Measurements from ENCODE around the gene CEACAM19. TPM values are rescaled to one million over a fixed set of nuclear protein-coding genes. Genes with fewer than 3 reads are reported as not detected.

CEACAM19 gene
- total RNA-seq, 1 experiment from 2014 or later, result 8.0 TPM

DNA sequence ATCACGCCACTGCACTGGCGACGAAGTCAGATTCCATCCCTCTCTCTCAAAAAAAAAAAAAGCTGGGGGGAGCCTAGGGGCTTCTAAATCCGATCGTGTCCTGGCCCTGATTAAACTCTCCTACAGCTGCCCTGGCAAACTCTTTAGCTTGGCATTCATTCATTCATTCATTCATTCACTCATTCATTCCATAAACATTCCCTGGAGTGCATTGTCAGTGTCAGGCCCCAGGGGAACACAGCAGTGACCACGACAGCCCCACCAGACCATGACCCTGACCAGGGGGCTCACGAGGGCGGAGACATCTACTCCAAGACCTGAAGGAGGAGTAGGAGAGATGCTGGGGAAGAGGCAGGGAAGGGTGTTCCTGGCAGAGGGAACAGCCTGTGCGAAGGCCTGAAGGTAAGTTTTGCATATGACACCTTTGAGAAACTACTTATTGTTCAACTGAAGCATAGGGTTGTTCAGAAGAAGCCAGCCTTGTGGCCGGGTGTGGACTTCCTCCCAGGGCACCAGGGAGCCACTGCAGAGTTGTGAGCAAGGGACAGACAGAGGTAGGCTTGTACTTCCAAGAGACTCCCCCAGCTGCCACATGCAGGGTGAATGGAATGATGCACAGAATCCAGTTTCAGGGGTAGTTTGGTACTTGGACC is 52.1 kb downstream of the CEACAM19 start:
- intact Hi-C loops (cut with micrococcal nuclease; ENCODE audit: unreplicated experiment), result loop anchor here (1.0 kb wide), 1 partner anchor 69 kb away; no protein-coding TSS in a partner anchor
- TF ChIP-seq, protein P1, sequence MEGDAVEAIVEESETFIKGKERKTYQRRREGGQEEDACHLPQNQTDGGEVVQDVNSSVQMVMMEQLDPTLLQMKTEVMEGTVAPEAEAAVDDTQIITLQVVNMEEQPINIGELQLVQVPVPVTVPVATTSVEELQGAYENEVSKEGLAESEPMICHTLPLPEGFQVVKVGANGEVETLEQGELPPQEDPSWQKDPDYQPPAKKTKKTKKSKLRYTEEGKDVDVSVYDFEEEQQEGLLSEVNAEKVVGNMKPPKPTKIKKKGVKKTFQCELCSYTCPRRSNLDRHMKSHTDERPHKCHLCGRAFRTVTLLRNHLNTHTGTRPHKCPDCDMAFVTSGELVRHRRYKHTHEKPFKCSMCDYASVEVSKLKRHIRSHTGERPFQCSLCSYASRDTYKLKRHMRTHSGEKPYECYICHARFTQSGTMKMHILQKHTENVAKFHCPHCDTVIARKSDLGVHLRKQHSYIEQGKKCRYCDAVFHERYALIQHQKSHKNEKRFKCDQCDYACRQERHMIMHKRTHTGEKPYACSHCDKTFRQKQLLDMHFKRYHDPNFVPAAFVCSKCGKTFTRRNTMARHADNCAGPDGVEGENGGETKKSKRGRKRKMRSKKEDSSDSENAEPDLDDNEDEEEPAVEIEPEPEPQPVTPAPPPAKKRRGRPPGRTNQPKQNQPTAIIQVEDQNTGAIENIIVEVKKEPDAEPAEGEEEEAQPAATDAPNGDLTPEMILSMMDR (conservative IDR thresholded peaks at IDR 0.05), result no peak
- no peak for TF ChIP-seq EZH2 (IDR thresholded peaks at IDR 0.05; ENCODE audit: low read depth)

DNA sequence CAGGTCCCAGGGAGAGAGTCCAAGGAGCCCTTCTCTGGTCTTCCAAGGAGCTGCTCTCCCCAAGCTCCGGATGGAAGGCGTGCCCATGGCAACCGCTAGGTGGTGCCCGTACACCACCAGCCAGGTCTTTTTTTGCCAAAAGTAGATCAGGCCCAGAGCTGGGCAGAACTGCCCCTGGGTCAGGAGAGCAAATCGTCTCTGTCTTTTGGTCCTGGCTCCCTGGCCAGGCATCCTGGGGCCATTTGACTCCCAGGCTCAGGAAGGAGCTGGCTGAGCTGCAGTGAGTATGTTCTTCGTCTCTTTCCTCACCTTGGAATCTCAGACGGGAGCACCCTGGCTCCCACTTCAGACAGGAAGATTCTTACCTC is 52.7 kb downstream of the CEACAM19 start:
- intact Hi-C loops (cut with micrococcal nuclease; ENCODE audit: unreplicated experiment), result loop anchor here (1.0 to 2.0 kb wide), 7 partner anchors 15 to 121 kb away; no protein-coding TSS in a partner anchor
- H3K4me1 ChIP-seq (replicated peaks; ENCODE audit: insufficient read depth), result peaks cover 66% of the 10 kb centered on the region
- peak overlapping the region; percentile 62 for H3K27ac ChIP-seq
- peak overlapping the region; percentile 47 for H3K4me2 ChIP-seq
- POLR2A ChIA-PET (ENCODE audit: unreplicated experiment), result interaction anchor here (0.6 to 1.0 kb wide), 2 partner anchors 147 to 725 kb away, joined by 3 to 8 read pairs; no protein-coding TSS in a partner anchor
- no peak for TF ChIP-seq EZH2 (IDR thresholded peaks at IDR 0.05; ENCODE audit: low read depth)
- TF ChIP-seq, protein P1 (conservative IDR thresholded peaks at IDR 0.05), result peak; percentile 98
- H3K27me3 ChIP-seq (ENCODE audit: insufficient read depth, low read depth), result no peaks in the 10 kb centered on the region
- H3K36me3 ChIP-seq (ENCODE audit: low read depth), result no peaks in the 10 kb centered on the region
- DNase-seq, result peak; percentile 74 to 88
- peaks cover 36% of the 10 kb centered on the region for H3F3A ChIP-seq (ENCODE audit: insufficient read depth, low read depth)
- no peaks in the 10 kb centered on the region for H4K20me1 ChIP-seq (ENCODE audit: insufficient read depth)
- no peaks in the 10 kb centered on the region for H3K9me3 ChIP-seq (ENCODE audit: insufficient read depth, low read depth)
- CTCF ChIA-PET, result interaction anchor here (0.6 to 2.8 kb wide), 21 partner anchors 9 to 154 kb away, joined by 3 to 55 read pairs (median 4); partner anchors contain the start of gene NECTIN2
- no TSS peak for BruUV-seq (replicated peaks)
- no peaks in the 10 kb centered on the region for H3K79me2 ChIP-seq (ENCODE audit: low read depth)
- no peak overlapping the region for H3K4me3 ChIP-seq
- no peak overlapping the region for H2AFZ ChIP-seq
- H3K9me2 ChIP-seq (ENCODE audit: insufficient read depth), result no peaks in the 10 kb centered on the region

More for the DNA sequence above, 52.1 kb downstream of the CEACAM19 start:
- Histone ChIP-seq H3K79me2 (ENCODE audit: low read depth) (no peaks in the 10 kb centered on the region), H3F3A (ENCODE audit: insufficient read depth, low read depth) (peaks cover 38% of the 10 kb centered on the region), H3K9me2 (ENCODE audit: insufficient read depth) (no peaks in the 10 kb centered on the region), H3K27ac (peak overlapping the region; percentile 7; the same call in 1 of the 2 replicates), H3K4me2 (no peak overlapping the region; the same call in 1 of the 2 replicates), H4K20me1 (ENCODE audit: insufficient read depth) (no peaks in the 10 kb centered on the region), H2AFZ (no peak overlapping the region), H3K4me3 (no peak overlapping the region), H3K9me3 (ENCODE audit: insufficient read depth, low read depth) (no peaks in the 10 kb centered on the region), H3K4me1 (replicated peaks; ENCODE audit: insufficient read depth) (peaks cover 71% of the 10 kb centered on the region), H3K36me3 (ENCODE audit: low read depth) (no peaks in the 10 kb centered on the region), H3K27me3 (ENCODE audit: insufficient read depth, low read depth) (no peaks in the 10 kb centered on the region)
- no peak for DNase-seq
- BruUV-seq (replicated peaks), result no TSS peak
- CTCF ChIA-PET, result interaction anchor here (0.6 to 2.8 kb wide), 19 partner anchors 15 to 909 kb away, joined by 3 to 55 read pairs (median 10); partner anchors contain the start of gene NECTIN2
- POLR2A ChIA-PET (ENCODE audit: unreplicated experiment), result interaction anchor here (1.0 kb wide), 1 partner anchor 147 kb away, joined by 8 read pairs; no protein-coding TSS in a partner anchor

DNA sequence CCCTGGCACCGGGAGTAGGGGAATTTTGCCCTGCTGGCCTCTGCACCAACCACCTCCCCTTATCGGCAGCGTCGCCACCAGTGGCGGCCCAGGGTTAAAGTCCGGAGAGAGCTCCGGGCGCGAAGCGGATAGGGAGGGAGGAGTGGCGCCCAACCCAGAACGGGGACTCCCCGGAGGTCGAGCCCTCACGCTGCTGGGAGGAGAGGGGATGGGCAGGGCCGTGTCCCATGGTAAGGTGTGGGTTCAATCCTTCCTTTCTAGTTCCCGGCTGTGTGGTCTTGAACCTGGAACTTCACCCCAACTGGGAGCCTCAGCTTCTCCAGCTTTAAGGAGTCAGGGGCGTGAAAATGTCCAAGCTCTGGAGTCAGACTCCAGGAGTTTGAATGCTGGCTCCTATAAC is 54.0 kb downstream of the CEACAM19 start:
- Histone ChIP-seq H2AFZ (no peak overlapping the region), H3K9me2 (ENCODE audit: insufficient read depth) (no peaks in the 10 kb centered on the region), H3K27me3 (ENCODE audit: insufficient read depth, low read depth) (no peaks in the 10 kb centered on the region), H3F3A (ENCODE audit: insufficient read depth, low read depth) (peaks cover 30% of the 10 kb centered on the region), H3K27ac (no peak overlapping the region; the same call in 1 of the 2 replicates), H3K9me3 (ENCODE audit: insufficient read depth, low read depth) (no peaks in the 10 kb centered on the region), H4K20me1 (ENCODE audit: insufficient read depth) (no peaks in the 10 kb centered on the region), H3K4me2 (peak overlapping the region; percentile 47; the same call in 1 of the 2 replicates), H3K4me1 (replicated peaks; ENCODE audit: insufficient read depth) (peaks cover 57% of the 10 kb centered on the region), H3K4me3 (no peak overlapping the region), H3K36me3 (ENCODE audit: low read depth) (no peaks in the 10 kb centered on the region), H3K79me2 (ENCODE audit: low read depth) (no peaks in the 10 kb centered on the region)
- TF ChIP-seq, protein P1 (conservative IDR thresholded peaks at IDR 0.05), result no peak
- TF ChIP-seq EZH2 (IDR thresholded peaks at IDR 0.05; ENCODE audit: low read depth), result no peak
- ChIA-PET POLR2A (ENCODE audit: unreplicated experiment) (interaction anchor here (0.6 to 1.2 kb wide), 3 partner anchors 28 to 794 kb away, joined by 6 to 8 read pairs (median 6); no protein-coding TSS in a partner anchor), CTCF (interaction anchor here (0.5 to 2.8 kb wide), 8 partner anchors 30 to 141 kb away, joined by 3 to 55 read pairs (median 10); partner anchors contain the start of gene NECTIN2)
- no peak for DNase-seq
- no TSS peak for BruUV-seq (replicated peaks)
- intact Hi-C loops (cut with micrococcal nuclease; ENCODE audit: unreplicated experiment), result loop anchor here (2.0 kb wide), 2 partner anchors 14 to 120 kb away; no protein-coding TSS in a partner anchor
